ENCODE data around the gene CPNE4. TPM values are rescaled to one million over a fixed set of nuclear protein-coding genes. Genes with fewer than 3 reads are reported as not detected.
"Not testable (repeated sequence)": the region's sequence is repeated elsewhere in the genome, so short reads cannot be mapped to it uniquely, and the experiment has no call there.

Gene CPNE4
- total and polyA plus RNA-seq, 4 donors: 0.02 to 1.6 (median 0.29) TPM

DNA sequence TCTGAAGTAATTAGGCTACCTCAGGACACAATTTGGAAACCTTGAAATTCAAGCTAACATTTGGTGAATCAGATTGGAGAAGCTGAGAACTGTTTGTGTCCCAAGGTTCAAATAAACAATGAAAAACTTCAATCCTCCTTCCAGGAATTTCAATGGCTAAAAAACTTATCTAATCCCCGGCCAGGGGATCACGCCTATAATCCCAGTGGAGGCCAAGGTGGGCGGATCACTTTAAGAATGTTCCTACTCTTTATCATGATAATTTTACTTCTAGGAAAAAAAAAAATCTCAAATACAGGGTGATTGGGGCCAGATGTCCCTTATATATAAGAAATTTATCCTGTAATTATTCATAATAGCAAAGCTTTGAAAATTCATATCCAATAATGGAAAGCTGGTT lies 139.0 kb downstream of the CPNE4 start:
- no peaks in the 10 kb centered on the region for H3K4me1 ChIP-seq (ENCODE audit: control insufficient read depth in 5 of 5, insufficient read depth in 5 of 5, low read length in 5 of 5)
- TF ChIP-seq, protein P1, sequence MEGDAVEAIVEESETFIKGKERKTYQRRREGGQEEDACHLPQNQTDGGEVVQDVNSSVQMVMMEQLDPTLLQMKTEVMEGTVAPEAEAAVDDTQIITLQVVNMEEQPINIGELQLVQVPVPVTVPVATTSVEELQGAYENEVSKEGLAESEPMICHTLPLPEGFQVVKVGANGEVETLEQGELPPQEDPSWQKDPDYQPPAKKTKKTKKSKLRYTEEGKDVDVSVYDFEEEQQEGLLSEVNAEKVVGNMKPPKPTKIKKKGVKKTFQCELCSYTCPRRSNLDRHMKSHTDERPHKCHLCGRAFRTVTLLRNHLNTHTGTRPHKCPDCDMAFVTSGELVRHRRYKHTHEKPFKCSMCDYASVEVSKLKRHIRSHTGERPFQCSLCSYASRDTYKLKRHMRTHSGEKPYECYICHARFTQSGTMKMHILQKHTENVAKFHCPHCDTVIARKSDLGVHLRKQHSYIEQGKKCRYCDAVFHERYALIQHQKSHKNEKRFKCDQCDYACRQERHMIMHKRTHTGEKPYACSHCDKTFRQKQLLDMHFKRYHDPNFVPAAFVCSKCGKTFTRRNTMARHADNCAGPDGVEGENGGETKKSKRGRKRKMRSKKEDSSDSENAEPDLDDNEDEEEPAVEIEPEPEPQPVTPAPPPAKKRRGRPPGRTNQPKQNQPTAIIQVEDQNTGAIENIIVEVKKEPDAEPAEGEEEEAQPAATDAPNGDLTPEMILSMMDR (IDR thresholded peaks at IDR 0.05; ENCODE audit: control extremely low read depth, extremely low read depth): no peak
- H3K9ac ChIP-seq (ENCODE audit: insufficient read depth in 1 of 2, low read length in 2 of 2): no peak overlapping the region
- 81 to 87% methylated on average over 3 of the region's 3 CpGs for WGBS, 2 donors
- ATAC-seq (ENCODE audit: insufficient read depth, low FRiP score) (no peak), DNase-seq (no peak)
- H3K4me3 ChIP-seq: no peak overlapping the region
- H3K9me3 ChIP-seq (ENCODE audit: control insufficient read depth in 4 of 4, insufficient read depth in 3 of 4, low read length in 3 of 4): peaks cover 0 to 5% (median 0%) of the 10 kb centered on the region in 4 donors
- H3K27ac ChIP-seq (ENCODE audit: low read depth in 1 of 2, low read length in 1 of 2): no peak overlapping the region
- no peaks in the 10 kb centered on the region for H3K36me3 ChIP-seq (ENCODE audit: control insufficient read depth in 4 of 4, insufficient read depth in 4 of 4, low read length in 4 of 4)
- no peaks in the 10 kb centered on the region for H3K27me3 ChIP-seq (ENCODE audit: control insufficient read depth in 3 of 3, insufficient read depth in 3 of 3, low read length in 2 of 3)

DNA sequence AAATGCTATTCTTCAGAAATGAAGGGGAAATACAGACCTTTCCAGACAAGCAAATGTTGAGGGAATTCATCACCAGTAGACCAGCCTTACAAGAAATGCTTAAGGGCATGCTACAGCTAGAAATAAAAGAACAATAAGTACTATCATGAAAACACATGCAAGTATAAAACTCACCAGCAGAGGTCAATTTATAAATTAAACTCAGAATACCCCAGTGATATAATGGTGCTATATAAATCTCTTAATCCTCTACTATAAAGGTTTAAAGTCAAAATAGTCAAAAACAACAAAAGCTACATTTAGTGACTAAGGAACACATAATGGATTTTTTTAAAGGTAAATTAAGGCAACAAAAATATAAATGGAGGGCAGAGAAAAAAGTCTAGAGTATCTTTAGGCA lies 142.5 kb downstream of the CPNE4 start:
- Histone ChIP-seq H3K9me3 (ENCODE audit: control insufficient read depth in 4 of 4, insufficient read depth in 3 of 4, low read length in 3 of 4) (peaks cover 0 to 5% (median 0%) of the 10 kb centered on the region in 4 donors), H3K4me3 (no peak overlapping the region), H3K4me1 (ENCODE audit: control insufficient read depth in 5 of 5, insufficient read depth in 5 of 5, low read length in 5 of 5) (no peaks in the 10 kb centered on the region), H3K36me3 (ENCODE audit: control insufficient read depth in 4 of 4, insufficient read depth in 4 of 4, low read length in 4 of 4) (no peaks in the 10 kb centered on the region), H3K27me3 (ENCODE audit: control insufficient read depth in 3 of 3, insufficient read depth in 3 of 3, low read length in 2 of 3) (no peaks in the 10 kb centered on the region), H3K27ac (ENCODE audit: low read depth in 1 of 2, low read length in 1 of 2) (no peak overlapping the region), H3K9ac (ENCODE audit: insufficient read depth in 1 of 2, low read length in 2 of 2) (no peak overlapping the region)
- TF ChIP-seq, protein P1 (IDR thresholded peaks at IDR 0.05; ENCODE audit: control extremely low read depth, extremely low read depth): no peak
- DNase-seq (no peak), ATAC-seq (ENCODE audit: insufficient read depth, low FRiP score) (no peak)

DNA sequence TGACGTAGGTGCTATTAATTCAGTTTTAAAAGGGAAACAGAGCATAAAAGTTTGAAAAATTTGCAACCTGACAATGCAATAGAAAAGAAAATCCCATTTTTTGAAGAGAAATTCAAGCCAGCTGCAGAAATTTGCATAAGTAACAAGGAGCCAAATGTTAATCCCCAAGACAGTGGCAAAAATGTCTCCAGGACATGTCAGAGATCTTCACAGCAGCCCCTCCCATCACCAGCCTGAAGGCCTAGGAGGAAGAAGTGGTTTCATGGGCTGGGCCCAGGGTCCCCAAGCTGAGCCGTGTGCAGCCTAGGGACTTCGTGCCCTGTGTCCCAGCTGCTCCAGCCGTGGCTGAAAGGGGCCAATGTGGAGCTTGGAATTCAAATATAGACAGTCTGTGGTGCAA lies 148.9 kb downstream of the CPNE4 start:
- H3K9me3 ChIP-seq (ENCODE audit: control insufficient read depth in 4 of 4, insufficient read depth in 3 of 4, low read length in 3 of 4); H3K36me3 ChIP-seq (ENCODE audit: control insufficient read depth in 4 of 4, insufficient read depth in 4 of 4, low read length in 4 of 4); H3K27me3 ChIP-seq (ENCODE audit: control insufficient read depth in 3 of 3, insufficient read depth in 3 of 3, low read length in 2 of 3); DNase-seq; H3K9ac ChIP-seq (ENCODE audit: insufficient read depth in 1 of 2, low read length in 2 of 2); H3K27ac ChIP-seq (ENCODE audit: low read depth in 1 of 2, low read length in 1 of 2); H3K4me1 ChIP-seq (ENCODE audit: control insufficient read depth in 5 of 5, insufficient read depth in 5 of 5, low read length in 5 of 5); ATAC-seq (ENCODE audit: insufficient read depth, low FRiP score); H3K4me3 ChIP-seq: not testable (repeated sequence)
- WGBS, 2 donors: 59 to 78% methylated on average over 4 of the region's 4 CpGs

DNA sequence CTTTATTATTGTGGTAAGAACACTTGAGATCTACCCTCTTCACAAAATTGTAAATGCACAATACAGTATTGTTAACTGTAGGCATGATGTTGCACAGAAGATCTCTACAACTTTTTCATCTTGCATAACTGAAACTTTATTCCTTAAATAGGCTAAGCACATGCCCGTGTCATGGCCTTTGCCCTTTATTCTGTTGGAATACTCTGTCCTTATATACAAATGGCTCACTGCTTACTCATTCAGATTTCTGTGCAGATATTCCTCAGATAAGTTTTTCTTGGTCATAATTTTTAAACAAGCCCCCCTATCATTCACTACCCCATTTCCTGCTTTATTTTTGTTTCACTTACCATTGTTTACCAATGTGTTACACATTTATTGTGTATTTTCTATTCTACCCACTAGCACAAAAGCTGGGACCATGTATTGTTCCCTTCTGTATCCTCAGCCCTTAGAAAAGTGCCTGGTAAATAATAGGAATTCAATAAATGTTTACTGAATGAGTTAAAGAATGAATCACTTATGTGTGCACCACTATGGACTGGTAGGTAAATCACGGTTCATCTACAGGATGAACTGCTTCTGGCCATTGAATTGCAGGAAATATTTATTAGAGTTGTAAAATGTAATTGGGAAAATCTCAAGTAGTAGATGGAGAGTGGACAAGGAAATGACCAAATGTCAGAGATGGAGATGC lies 151.0 kb downstream of the CPNE4 start:
- Histone ChIP-seq H3K4me1 (ENCODE audit: control insufficient read depth in 5 of 5, insufficient read depth in 5 of 5, low read length in 5 of 5) (no peaks in the 10 kb centered on the region), H3K27me3 (ENCODE audit: control insufficient read depth in 3 of 3, insufficient read depth in 3 of 3, low read length in 2 of 3) (no peaks in the 10 kb centered on the region), H3K4me3 (no peak overlapping the region), H3K9me3 (ENCODE audit: control insufficient read depth in 4 of 4, insufficient read depth in 3 of 4, low read length in 3 of 4) (peaks cover 0 to 1% (median 0%) of the 10 kb centered on the region in 4 donors), H3K27ac (ENCODE audit: low read depth in 1 of 2, low read length in 1 of 2) (no peak overlapping the region), H3K36me3 (ENCODE audit: control insufficient read depth in 4 of 4, insufficient read depth in 4 of 4, low read length in 4 of 4) (no peaks in the 10 kb centered on the region), H3K9ac (ENCODE audit: insufficient read depth in 1 of 2, low read length in 2 of 2) (no peak overlapping the region)
- DNase-seq: no peak
- WGBS, 2 donors: 33 to 59% methylated on average over 2 of the region's 2 CpGs
- TF ChIP-seq, protein P1 (IDR thresholded peaks at IDR 0.05; ENCODE audit: control extremely low read depth, extremely low read depth): no peak
- ATAC-seq (ENCODE audit: insufficient read depth, low FRiP score): no peak

All from lung (tissue), 12 donors.